Measurements from ENCODE around the gene BRICD5. TPM values are rescaled to one million over a fixed set of nuclear protein-coding genes. Genes with fewer than 3 reads are reported as not detected.

The BRICD5 gene
- total and polyA plus RNA-seq, 2 of the 13 experiments (the other 11 are each of a cell fraction or from before 2014, with no cell fraction given): 1.6 to 5.8 TPM

GRCh38 chr16:2194852-2195321 lies 15.8 kb downstream of the BRICD5 start (continued):
- TF ChIP-seq ZBTB40 (IDR thresholded peaks at IDR 0.05): no peak
- TF ChIP-seq ZBTB40 (CRISPR knock-in tag; IDR thresholded peaks at IDR 0.05): 0 out of 2 replicates have a peak, but pooled peaks have one; percentile 30
- TF ChIP-seq SRF (IDR thresholded peaks at IDR 0.05; ENCODE audit: low read depth, low read length): no peak
- TF ChIP-seq, protein P1, sequence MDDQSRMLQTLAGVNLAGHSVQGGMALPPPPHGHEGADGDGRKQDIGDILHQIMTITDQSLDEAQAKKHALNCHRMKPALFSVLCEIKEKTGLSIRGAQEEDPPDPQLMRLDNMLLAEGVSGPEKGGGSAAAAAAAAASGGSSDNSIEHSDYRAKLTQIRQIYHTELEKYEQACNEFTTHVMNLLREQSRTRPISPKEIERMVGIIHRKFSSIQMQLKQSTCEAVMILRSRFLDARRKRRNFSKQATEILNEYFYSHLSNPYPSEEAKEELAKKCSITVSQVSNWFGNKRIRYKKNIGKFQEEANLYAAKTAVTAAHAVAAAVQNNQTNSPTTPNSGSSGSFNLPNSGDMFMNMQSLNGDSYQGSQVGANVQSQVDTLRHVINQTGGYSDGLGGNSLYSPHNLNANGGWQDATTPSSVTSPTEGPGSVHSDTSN (CRISPR knock-in tag; IDR thresholded peaks at IDR 0.05; ENCODE audit: borderline replicate concordance): no peak
- TF ChIP-seq MAF1 (CRISPR knock-in tag; IDR thresholded peaks at IDR 0.05; ENCODE audit: borderline replicate concordance): no peak
- TF ChIP-seq ZNF124 (CRISPR knock-in tag; IDR thresholded peaks at IDR 0.05): no peak
- no peak for TF ChIP-seq ZNF513 (CRISPR knock-in tag; conservative IDR thresholded peaks at IDR 0.05)
- no peak for TF ChIP-seq FOXA1 (IDR thresholded peaks at IDR 0.05)
- no peak for TF ChIP-seq FOXA1 (CRISPR knock-in tag; IDR thresholded peaks at IDR 0.05)
- TF ChIP-seq ATRX (CRISPR knock-in tag; IDR thresholded peaks at IDR 0.05; ENCODE audit: borderline replicate concordance): no peak
- no peak for TF ChIP-seq KLF15 (CRISPR knock-in tag; IDR thresholded peaks at IDR 0.05; ENCODE audit: borderline replicate concordance)
- no peak for TF ChIP-seq NPAS2 (CRISPR knock-in tag; IDR thresholded peaks at IDR 0.05; ENCODE audit: borderline replicate concordance)
- no peak for TF ChIP-seq ZNF790 (CRISPR knock-in tag; IDR thresholded peaks at IDR 0.05; ENCODE audit: borderline replicate concordance)
- TF ChIP-seq RAD51 (IDR thresholded peaks at IDR 0.05; ENCODE audit: borderline replicate concordance): no peak
- TF ChIP-seq, protein P2, sequence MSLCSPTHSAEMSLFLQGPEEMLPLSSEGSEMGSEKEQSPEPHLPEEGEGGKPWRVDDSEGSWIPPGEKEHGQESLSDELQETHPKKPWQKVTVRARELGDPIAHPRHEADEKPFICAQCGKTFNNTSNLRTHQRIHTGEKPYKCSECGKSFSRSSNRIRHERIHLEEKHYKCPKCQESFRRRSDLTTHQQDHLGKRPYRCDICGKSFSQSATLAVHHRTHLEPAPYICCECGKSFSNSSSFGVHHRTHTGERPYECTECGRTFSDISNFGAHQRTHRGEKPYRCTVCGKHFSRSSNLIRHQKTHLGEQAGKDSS (CRISPR knock-in tag; IDR thresholded peaks at IDR 0.05; ENCODE audit: borderline replicate concordance, low read depth): 0 out of 2 replicates have a peak, but pooled peaks have one; percentile 39
- TF ChIP-seq, protein P3, sequence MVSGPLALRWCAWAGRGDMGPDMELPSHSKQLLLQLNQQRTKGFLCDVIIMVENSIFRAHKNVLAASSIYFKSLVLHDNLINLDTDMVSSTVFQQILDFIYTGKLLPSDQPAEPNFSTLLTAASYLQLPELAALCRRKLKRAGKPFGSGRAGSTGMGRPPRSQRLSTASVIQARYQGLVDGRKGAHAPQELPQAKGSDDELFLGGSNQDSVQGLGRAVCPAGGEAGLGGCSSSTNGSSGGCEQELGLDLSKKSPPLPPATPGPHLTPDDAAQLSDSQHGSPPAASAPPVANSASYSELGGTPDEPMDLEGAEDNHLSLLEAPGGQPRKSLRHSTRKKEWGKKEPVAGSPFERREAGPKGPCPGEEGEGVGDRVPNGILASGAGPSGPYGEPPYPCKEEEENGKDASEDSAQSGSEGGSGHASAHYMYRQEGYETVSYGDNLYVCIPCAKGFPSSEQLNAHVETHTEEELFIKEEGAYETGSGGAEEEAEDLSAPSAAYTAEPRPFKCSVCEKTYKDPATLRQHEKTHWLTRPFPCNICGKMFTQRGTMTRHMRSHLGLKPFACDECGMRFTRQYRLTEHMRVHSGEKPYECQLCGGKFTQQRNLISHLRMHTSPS (CRISPR knock-in tag; IDR thresholded peaks at IDR 0.05; ENCODE audit: low read depth): no peak
